SK-N-SH (cell line): Measurements from ENCODE around the gene TSPAN31.

ENCODE experiments used
- CHD2 ChIP-seq: fragments of 150-350 bp; IDR thresholded peaks from 2 replicates; pipeline ENCODE4 v1.6.1; 2018; ENCODE audit warnings: low read length; ENCODE audit not compliant: partially characterized antibody
- CTCF ChIP-seq: fragments of 200-600 bp; sonication (generic); IDR thresholded peaks from 2 replicates; pipeline ENCODE4 v1.6.1; 2017; ENCODE audit warnings: antibody characterized with exemption, mild to moderate bottlenecking, moderate library complexity
- EP300 ChIP-seq, 2 experiments: IDR thresholded peaks; 2 replicates each; pipeline versions ENCODE4 v1.4.0 to v1.6.1; 2012; ENCODE audit warnings: borderline replicate concordance in 1 of 2, low read depth in 1 of 2, low read length in 1 of 2
- FOXM1 ChIP-seq: IDR thresholded peaks from 2 replicates; pipeline ENCODE4 v1.4.0; 2012; ENCODE audit warnings: low read depth, mild to moderate bottlenecking
- MEF2A ChIP-seq: IDR thresholded peaks from 2 replicates; pipeline ENCODE4 v1.4.0; 2012; ENCODE audit warnings: low read depth, borderline replicate concordance
- NFIC ChIP-seq: IDR thresholded peaks from 2 replicates; pipeline ENCODE4 v1.4.0; 2012; ENCODE audit warnings: borderline replicate concordance
- POLR2AphosphoS5 ChIP-seq: IDR thresholded peaks from 2 replicates; pipeline ENCODE4 v1.6.1; 2012; ENCODE audit warnings: low read depth, low read length
- RAD21 ChIP-seq: IDR thresholded peaks from 2 replicates; pipeline ENCODE4 v1.6.1; 2012; ENCODE audit warnings: mild to moderate bottlenecking, low read length
- RXRA ChIP-seq: IDR thresholded peaks from 2 replicates; pipeline ENCODE4 v1.4.0; 2012; ENCODE audit warnings: low read depth, mild to moderate bottlenecking, borderline replicate concordance
- YY1 ChIP-seq: IDR thresholded peaks from 2 replicates; pipeline ENCODE4 v1.4.0; 2012; ENCODE audit warnings: low read depth, mild to moderate bottlenecking

- TF ChIP-seq NFIC (no peak), EP300 (IDR thresholded peaks at IDR 0.05; ENCODE audit: borderline replicate concordance in 1 of 2, low read depth in 1 of 2, low read length in 1 of 2) (no peak), CHD2 (no peak), POLR2AphosphoS5 (no peak), CTCF (no peak), RAD21 (no peak), RXRA (no peak), YY1 (no peak), FOXM1 (no peak), MEF2A (no peak)
Observed at GRCh38 chr12:57727758-57728395, 17.0 kb upstream of the TSPAN31 start.
